Measurements from ENCODE around the gene MXD1. TPM values are rescaled to one million over a fixed set of nuclear protein-coding genes. Genes with fewer than 3 reads are reported as not detected.

The MXD1 gene
- total RNA-seq (2022; extraction: Qiagen RNA extraction; ENCODE audit: low read depth) = 1.8 to 2.8 TPM (median 2.4 TPM) in 5 replicates

GRCh38 chr2:69914950-69915945 is at the start of gene MXD1:
TSS of gene MXD1 (plus strand) at chr2:69915109. CDS start at chr2:69915331, 222 bp downstream.

GRCh38 chr2:69893684-69894551 is 21.0 kb upstream of the MXD1 start, which contains the start of gene SNRNP27:
TSS of gene SNRNP27 (plus strand) at chr2:69893956. CDS start at chr2:69893985, 29 bp downstream.

DNA sequence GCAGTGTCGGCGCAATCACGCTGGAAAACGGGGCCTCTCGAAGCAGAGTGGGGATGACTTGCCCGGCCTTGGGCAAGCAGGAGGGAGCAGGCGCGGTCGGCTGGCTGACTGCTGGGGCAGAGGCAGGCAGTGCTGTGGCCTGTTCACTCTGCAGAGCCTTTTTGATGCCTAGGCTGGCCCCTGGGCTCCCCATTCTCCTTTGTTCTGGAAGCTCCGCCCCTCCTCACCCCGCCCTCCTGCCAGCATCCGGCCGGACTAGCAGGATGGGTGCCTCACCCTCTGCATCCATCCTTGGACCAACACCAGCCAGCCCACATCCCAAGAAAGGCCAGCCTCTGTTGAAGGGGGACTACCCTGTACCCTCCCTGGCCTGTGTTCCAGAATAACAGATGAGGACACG is 46.6 kb downstream of the MXD1 start, which contains the start of gene ASPRV1:
TSS of gene ASPRV1 (minus strand) at position 136 of the 400 bp plus-strand sequence. CDS start 195 bp downstream, outside the sequence.

Other genes starting within 250 kb of the MXD1 start
- 310 to 373 TPM (median 348 TPM) in 5 replicates for gene ANXA4, start 173.0 kb upstream of the MXD1 start, total RNA-seq (2022; extraction: Qiagen RNA extraction; ENCODE audit: low read depth)
- gene GMCL1, start 85.4 kb upstream of the MXD1 start, total RNA-seq (2022; extraction: Qiagen RNA extraction; ENCODE audit: low read depth) = 9.0 to 11.8 TPM (median 10.5 TPM) in 5 replicates
- 48.2 to 81.8 TPM (median 52.7 TPM) in 5 replicates for gene SNRNP27, start 21.2 kb upstream of the MXD1 start, total RNA-seq (2022; extraction: Qiagen RNA extraction; ENCODE audit: low read depth)
- gene ASPRV1, start 46.5 kb downstream of the MXD1 start, total RNA-seq (2022; extraction: Qiagen RNA extraction; ENCODE audit: low read depth) = 0.16 to 0.40 TPM (median 0.29 TPM) in 5 replicates
- gene PCBP1, start 172.4 kb downstream of the MXD1 start, total RNA-seq (2022; extraction: Qiagen RNA extraction; ENCODE audit: low read depth) = 381 to 468 TPM (median 436 TPM) in 5 replicates